Pancreas (tissue), 10 donors: ENCODE measurements around the gene CCDC158. TPM values are rescaled to one million over a fixed set of nuclear protein-coding genes. Genes with fewer than 3 reads are reported as not detected.

Experiments
- ATAC-seq, 4 donors: fragments of 200-7000 bp; cut with Tn5 transposase; one replicate each; pipeline versions ENCODE4 v1.8.0 to v1.9.1; 2020; ENCODE audit warnings: mild to moderate bottlenecking in 4 of 4, moderate library complexity in 4 of 4
- DNase-seq, 6 donors: peaks; one replicate each; pipeline ENCODE4 v3.0.0-alpha.2; 2020
- FAIRE-seq: peaks from 2 replicates; lab custom pipeline; 2012; peaks lifted over from hg19 to GRCh38; lab: Jason Lieb, UNC
- H3K27ac ChIP-seq, 4 donors: fragments of 200-600 bp; sonication (generic); 1 replicate in 3 of 4; 2 replicates in 1 of 4; pipeline versions ENCODE4 v1.5.0 to v1.8.0; 2020
- H3K27me3 ChIP-seq, 4 donors: fragments of 200-600 bp; one replicate each; pipeline ENCODE4 v1.8.0; 2021
- H3K36me3 ChIP-seq, 3 donors: fragments of 200-600 bp; sonication (generic) in 1 of 3; one replicate each; pipeline versions ENCODE4 v1.5.0 to v1.8.0; 2020 to 2021
- H3K4me1 ChIP-seq, 3 donors: fragments of 200-600 bp; one replicate each; pipeline ENCODE4 v1.8.0; 2021
- H3K4me3 ChIP-seq, 4 donors: fragments of 200-600 bp; sonication (generic) in 2 of 4; one replicate each; pipeline versions ENCODE4 v1.5.0 to v1.8.0; 2020 to 2021
- H3K9me3 ChIP-seq, 4 donors: fragments of 200-600 bp; one replicate each; pipeline ENCODE4 v1.8.0; 2021
- CTCF ChIP-seq, 4 donors: fragments of 200-600 bp; sonication (generic) in 3 of 4; IDR thresholded peaks; one replicate each; pipeline versions ENCODE4 v1.5.0 to v1.8.0; 2021; ENCODE audit warnings: antibody characterized with exemption in 4 of 4
- WGBS, 2 donors: extraction: QIAGEN DNeasy Blood & Tissue Kit; methylation state at CpG; one replicate each; pipeline ENCODE4 v1.1.7; 2013; 5-methylcytosine and 5-hydroxymethylcytosine counted together
- intact Hi-C, 3 donors: fragments of 100-400 bp; cut with DNase I; formaldehyde crosslinking; loops; one replicate each; pipeline versions ENCODE4 v1.11.1 to v1.14.2; 2022
- polyA plus RNA-seq, 2 donors: library from polyadenylated mRNA; stranded (reverse); fragments of 200-250 nt; gene quantifications; one replicate each; pipeline ENCODE4 v1.2.3, GENCODE V29; 2013
- total RNA-seq, 6 donors: library from RNA; stranded (reverse); fragmentation: NEBNext Ultra II Directional in 4 of 6; extraction: Animal tissue kit (Norgen Biotek cat#: 25700) in 4 of 6; gene quantifications; one replicate each; pipeline versions ENCODE4 v1.2.1 to v1.2.4, GENCODE V29; 2021 to 2023
- donor health status: healthy with polysubstance abuse.
- donor health status: DM: no; HTN: no; CAD: no; lungs with moderate emphysema.
- donor health status: DM: no; HTN: no; CAD: no.
- donor health status: control.
- donor health status: control.
- donor health status: Bipolar disorder and iron deficiency.
- donor health status: DM: yes; HTN: yes; CAD: no.
- donor health status: DM: no; HTN: no; CAD: no.
- donor health status: DM: no; HTN: no; CAD: no.
- donor health status: DM: yes; HTN: yes; CAD: no.

The CCDC158 gene
- total and polyA plus RNA-seq, 8 donors = 0.19 to 0.94 (median 0.61) TPM

- DNase-seq = no peak
- no peak overlapping the region for H3K4me3 ChIP-seq
- no peak for ATAC-seq
- 78 to 92% methylated on average over 1 of the region's 1 CpG for WGBS, 2 donors
- H3K27me3 ChIP-seq = no peaks in the 10 kb centered on the region
- no peak overlapping the region for H3K27ac ChIP-seq
- no peak for TF ChIP-seq CTCF (IDR thresholded peaks at IDR 0.05)
- no peaks in the 10 kb centered on the region for H3K9me3 ChIP-seq
- H3K36me3 ChIP-seq = no peaks in the 10 kb centered on the region
- H3K4me1 ChIP-seq = no peaks in the 10 kb centered on the region
- no peak for FAIRE-seq
- intact Hi-C loops = no loop called here
These were observed 148.4 kb downstream of the CCDC158 start for GRCh38 chr4:76272582-76272981.

- H3K36me3 ChIP-seq = peaks cover 0 to under 1% (median 0%) of the 10 kb centered on the region in 3 donors
- no peaks in the 10 kb centered on the region for H3K4me1 ChIP-seq
- ATAC-seq (no peak), DNase-seq (no peak), FAIRE-seq (no peak)
- H3K27ac ChIP-seq = no peak overlapping the region
- TF ChIP-seq CTCF (IDR thresholded peaks at IDR 0.05) = no peak
- intact Hi-C loops = no loop called here
- H3K4me3 ChIP-seq = no peak overlapping the region
- no peaks in the 10 kb centered on the region for H3K9me3 ChIP-seq
- no peaks in the 10 kb centered on the region for H3K27me3 ChIP-seq
These were observed 148.9 kb downstream of the CCDC158 start for GRCh38 chr4:76272073-76272472.

GRCh38 chr4:76271248-76271647, 149.7 kb downstream of the CCDC158 start:
- DNase-seq = no peak
- no peaks in the 10 kb centered on the region for H3K27me3 ChIP-seq
- peaks cover 0 to 7% (median 0%) of the 10 kb centered on the region in 3 donors for H3K36me3 ChIP-seq
- FAIRE-seq = no peak
- H3K9me3 ChIP-seq = no peaks in the 10 kb centered on the region
- no peaks in the 10 kb centered on the region for H3K4me1 ChIP-seq
- H3K27ac ChIP-seq = no peak overlapping the region
- intact Hi-C loops = no loop called here
- 94 to 95% methylated on average over 6 of the region's 6 CpGs for WGBS, 2 donors
- no peak for ATAC-seq
- H3K4me3 ChIP-seq = no peak overlapping the region
- TF ChIP-seq CTCF (IDR thresholded peaks at IDR 0.05) = no peak

GRCh38 chr4:76270244-76271175, 150.4 kb downstream of the CCDC158 start:
- WGBS, 2 donors = 81 to 88% methylated on average over 11 of the region's 11 CpGs
- Histone ChIP-seq H3K4me1 (no peaks in the 10 kb centered on the region), H3K9me3 (no peaks in the 10 kb centered on the region), H3K36me3 (peaks cover 0 to 12% (median 0%) of the 10 kb centered on the region in 3 donors), H3K4me3 (no peak overlapping the region), H3K27ac (no peak overlapping the region), H3K27me3 (no peaks in the 10 kb centered on the region)
- no peak for TF ChIP-seq CTCF (IDR thresholded peaks at IDR 0.05)
- intact Hi-C loops = no loop called here
- FAIRE-seq (no peak), DNase-seq (no peak), ATAC-seq (peak in 3 of 4 donors; percentile 13 to 41 (median 39))

- Histone ChIP-seq H3K27me3 (no peaks in the 10 kb centered on the region), H3K36me3 (peaks cover 0 to 20% (median 0%) of the 10 kb centered on the region in 3 donors), H3K4me3 (no peak overlapping the region), H3K27ac (no peak overlapping the region), H3K4me1 (no peaks in the 10 kb centered on the region), H3K9me3 (no peaks in the 10 kb centered on the region)
- no peak for FAIRE-seq
- WGBS, 2 donors = 94 to 96% methylated on average over 6 of the region's 6 CpGs
- DNase-seq = no peak
- intact Hi-C loops = no loop called here
- TF ChIP-seq CTCF (IDR thresholded peaks at IDR 0.05) = no peak
- no peak for ATAC-seq
These were observed 153.1 kb downstream of the CCDC158 start for GRCh38 chr4:76267811-76268210.
